IMR-90 (cell line): ENCODE results near the gene ATRNL1. TPM values are rescaled to one million over a fixed set of nuclear protein-coding genes. Genes with fewer than 3 reads are reported as not detected.

Experiments used
- ATAC-seq: fragments of 200-7000 bp; cut with Tn5 transposase; 2 replicates; pipeline ENCODE4 v1.9.1; 2020; ENCODE audit warnings: low read depth, mild to moderate bottlenecking, moderate library complexity
- BruUV-seq: library from RNA; stranded (reverse); fragments of 400-500 nt; replicated peaks from 2 replicates; lab custom pipeline; 2021; lab: Mats Ljungman, UMichigan
- CTCF ChIA-PET: fragments of 300-600 bp; formaldehyde crosslinking; extraction: SDS; loops from one replicate; lab custom pipeline; 2021; ENCODE audit warnings: antibody characterized with exemption; lab: Yijun Ruan, JAX
- POLR2A ChIA-PET: fragments of 300-600 bp; sonication (Branson Sonifier 250); formaldehyde crosslinking; loops from one replicate; lab custom pipeline; 2022; ENCODE audit warnings: antibody characterized with exemption; ENCODE audit not compliant: unreplicated experiment; lab: Charles Lee
- DNase-seq: peaks from one replicate; pipeline ENCODE4 v3.0.0; 2013
- H2AFZ ChIP-seq: replicated peaks from 2 replicates; pipeline ENCODE3; 2013; ENCODE audit warnings: low read length, mild to moderate bottlenecking; ENCODE audit not compliant: poor library complexity
- H2AK5ac ChIP-seq: 2 replicates; pipeline ENCODE4 v1.6.1; 2013; ENCODE audit warnings: low read depth, low read length, inconsistent platforms
- H2AK9ac ChIP-seq: replicated peaks from 2 replicates; pipeline ENCODE3; 2013; ENCODE audit warnings: mild to moderate bottlenecking, low read depth, low read length, moderate library complexity; ENCODE audit not compliant: poor library complexity
- H2BK120ac ChIP-seq: 2 replicates; pipeline ENCODE4 v1.6.1; 2013; ENCODE audit warnings: low read depth, low read length, inconsistent platforms
- H2BK15ac ChIP-seq: 3 replicates; pipeline ENCODE4 v1.6.1; 2013; ENCODE audit warnings: low read depth, low read length, inconsistent platforms
- H2BK20ac ChIP-seq: 2 replicates; pipeline ENCODE4 v1.6.1; 2013; ENCODE audit warnings: low read depth, mild to moderate bottlenecking, inconsistent platforms, low read length, moderate library complexity
- H2BK5ac ChIP-seq: 2 replicates; pipeline ENCODE4 v1.6.1; 2013; ENCODE audit warnings: mild to moderate bottlenecking, low read depth, low read length, inconsistent platforms; ENCODE audit not compliant: poor library complexity, severe bottlenecking
- H3K14ac ChIP-seq: replicated peaks from 2 replicates; pipeline ENCODE4 v1.6.1; 2013; ENCODE audit warnings: low read depth, low read length, inconsistent platforms
- H3K18ac ChIP-seq: 2 replicates; pipeline ENCODE4 v1.6.1; 2013; ENCODE audit warnings: low read depth, low read length, control low read depth
- H3K23ac ChIP-seq: 2 replicates; pipeline ENCODE4 v1.6.1; 2013; ENCODE audit warnings: low read depth, low read length, inconsistent platforms
- H3K27ac ChIP-seq: 2 replicates; pipeline ENCODE4 v1.5.1; 2013; ENCODE audit warnings: mild to moderate bottlenecking, control low read depth, low read length; ENCODE audit not compliant: insufficient read depth
- H3K27me3 ChIP-seq: 2 replicates; pipeline ENCODE4 v1.6.1; 2013; ENCODE audit warnings: low read length; ENCODE audit not compliant: control insufficient read depth, insufficient read depth
- H3K36me3 ChIP-seq: 2 replicates; pipeline ENCODE4 v1.6.1; 2013; ENCODE audit warnings: low read length, mixed read lengths; ENCODE audit not compliant: control insufficient read depth, insufficient read depth
- H3K4ac ChIP-seq: 2 replicates; pipeline ENCODE4 v1.6.1; 2013; ENCODE audit warnings: low read depth, low read length, inconsistent platforms
- H3K4me1 ChIP-seq: 2 replicates; pipeline ENCODE4 v1.6.1; 2013; ENCODE audit warnings: low read length, mixed read lengths; ENCODE audit not compliant: control insufficient read depth, insufficient read depth
- H3K4me2 ChIP-seq: 2 replicates; pipeline ENCODE4 v1.6.1; 2013; ENCODE audit warnings: low read depth, mild to moderate bottlenecking, control low read depth, low read length, moderate library complexity
- H3K4me3 ChIP-seq: 2 replicates; pipeline ENCODE4 v1.5.1; 2013; ENCODE audit warnings: low read depth, mild to moderate bottlenecking, control low read depth, low read length, moderate library complexity; ENCODE audit not compliant: insufficient read depth
- H3K56ac ChIP-seq: 2 replicates; pipeline ENCODE4 v1.6.1; 2013; ENCODE audit warnings: low read length, inconsistent platforms; ENCODE audit not compliant: insufficient read depth; ENCODE audit errors: extremely low read depth
- H3K79me1 ChIP-seq, 2 experiments: 2 replicates each; pipeline ENCODE4 v1.6.1; 2013; ENCODE audit warnings: low read length in 2 of 2, inconsistent platforms in 1 of 2, low read depth in 1 of 2
- H3K9ac ChIP-seq: 2 replicates; pipeline ENCODE4 v1.6.1; 2013; ENCODE audit warnings: low read depth, low read length, control low read depth
- H3K9me1 ChIP-seq: 2 replicates; pipeline ENCODE4 v1.6.1; 2013; ENCODE audit warnings: low read length, inconsistent platforms; ENCODE audit not compliant: insufficient read depth
- H3K9me3 ChIP-seq: 2 replicates; pipeline ENCODE4 v1.6.1; 2013; ENCODE audit warnings: low read length; ENCODE audit not compliant: control insufficient read depth, insufficient read depth
- H4K20me1 ChIP-seq: 2 replicates; pipeline ENCODE4 v1.6.1; 2013; ENCODE audit warnings: low read length, inconsistent platforms; ENCODE audit not compliant: insufficient read depth
- H4K5ac ChIP-seq: 2 replicates; pipeline ENCODE4 v1.6.1; 2013; ENCODE audit warnings: mild to moderate bottlenecking, low read depth, low read length, control low read depth
- H4K8ac ChIP-seq, 2 experiments: 2 replicates each; pipeline ENCODE4 v1.6.1; 2013; ENCODE audit warnings: low read depth in 2 of 2, low read length in 2 of 2, control low read depth in 1 of 2, inconsistent platforms in 1 of 2
- H4K91ac ChIP-seq: 2 replicates; pipeline ENCODE4 v1.6.1; 2013; ENCODE audit warnings: low read depth, low read length, inconsistent platforms; ENCODE audit not compliant: insufficient read depth
- FOS ChIP-seq: fragments of 150-350 bp; IDR thresholded peaks from 2 replicates; pipeline ENCODE4 v1.6.1; 2016; ENCODE audit warnings: low read depth, low read length
- MAZ ChIP-seq: IDR thresholded peaks from 2 replicates; pipeline ENCODE4 v1.6.1; 2012; ENCODE audit warnings: low read depth, mild to moderate bottlenecking, low read length, improper control_type of control experiment, moderate library complexity, borderline replicate concordance
- MXI1 ChIP-seq: IDR thresholded peaks from 2 replicates; pipeline ENCODE4 v1.6.1; 2012; ENCODE audit warnings: low read depth, mild to moderate bottlenecking, low read length, moderate library complexity, borderline replicate concordance
- POLR2A ChIP-seq: IDR thresholded peaks from 2 replicates; pipeline ENCODE4 v1.6.1; 2012; ENCODE audit warnings: mild to moderate bottlenecking, low read depth, low read length
- SMC3 ChIP-seq: fragments of 150-350 bp; IDR thresholded peaks from 2 replicates; pipeline ENCODE4 v1.6.1; 2016; ENCODE audit warnings: low read depth, mild to moderate bottlenecking, antibody characterized with exemption, low read length, moderate library complexity
- WGBS, 2 experiments: methylation state at CpG; one replicate each; pipeline versions ENCODE4 v1.1.5 to v1.1.7; 2013; ENCODE audit warnings: missing lambda C conversion rate in 2 of 2; ENCODE audit not compliant: insufficient read length in 1 of 2; ENCODE audit errors: extremely low coverage in 2 of 2; 5-methylcytosine and 5-hydroxymethylcytosine counted together
- dilution Hi-C: fragments of 300-500 bp; cut with HindIII; formaldehyde crosslinking; loops from one replicate; pipeline ENCODE4 v1.14.3; 2018; ENCODE audit warnings: low sequenced_read_pairs; ENCODE audit not compliant: unreplicated experiment
- in situ Hi-C: fragments of 300-500 bp; cut with MboI; formaldehyde crosslinking; loops from 3 replicates; pipeline ENCODE4 v1.14.3; 2019; ENCODE audit warnings: low sequenced_read_pairs, inconsistent platforms, mixed read lengths
- intact Hi-C: fragments of 100-400 bp; cut with micrococcal nuclease; formaldehyde crosslinking; loops from 2 replicates; pipeline ENCODE4 v1.10.0; 2022
- polyA plus RNA-seq, 3 experiments: library from polyadenylated mRNA; depleted of rRNA; stranded (reverse); fragments of >200 nt; gene quantifications; 2 replicates each; pipeline ENCODE4 v1.2.3, GENCODE V29; 2012; ENCODE audit warnings: low replicate concordance in 1 of 3
- total RNA-seq: library from RNA; depleted of rRNA; stranded (reverse); fragments of >200 nt; gene quantifications from 2 replicates; pipeline ENCODE4 v1.2.3, GENCODE V29; 2012

ATRNL1 gene
- total and polyA plus RNA-seq, 2 of the 4 experiments (the other 2 are of a cell fraction), result 0.18 to 0.19 TPM

DNA sequence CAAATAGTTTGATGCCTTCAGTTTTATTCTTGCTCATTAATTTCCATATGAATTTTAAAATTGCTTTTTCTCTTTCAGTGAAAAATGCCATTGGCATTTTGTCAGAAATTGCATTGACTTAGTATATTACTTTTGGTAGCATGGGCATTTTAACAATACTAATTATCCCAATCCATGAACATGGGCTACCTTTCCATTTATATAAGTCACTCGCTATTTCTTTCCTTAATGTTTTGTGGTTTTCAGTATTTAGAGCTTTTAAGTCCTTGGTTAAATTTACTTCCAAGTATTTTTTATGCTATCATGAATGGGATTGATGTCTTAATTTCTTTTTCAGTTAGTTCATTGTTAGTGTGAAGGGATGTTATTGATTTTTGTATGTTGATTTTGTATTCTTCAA is 297.4 kb downstream of the ATRNL1 start:
- intact Hi-C loops (no loop called here), in situ Hi-C loops (no loop called here), dilution Hi-C loops (no loop called here)
- H4K8ac ChIP-seq, result no peak overlapping the region
- no peaks in the 10 kb centered on the region for H3K27me3 ChIP-seq
- no peak overlapping the region for H3K18ac ChIP-seq
- no peak overlapping the region for H2BK15ac ChIP-seq
- no peak overlapping the region for H2AK5ac ChIP-seq
- no peak overlapping the region for H2BK5ac ChIP-seq
- H4K20me1 ChIP-seq, result no peaks in the 10 kb centered on the region
- H3K36me3 ChIP-seq, result no peaks in the 10 kb centered on the region
- DNase-seq (no peak), ATAC-seq (no peak)
- no peak overlapping the region for H2BK120ac ChIP-seq
- H3K14ac ChIP-seq, result no peak overlapping the region
- BruUV-seq, result no TSS peak
- H2AK9ac ChIP-seq, result no peak overlapping the region
- no peak overlapping the region for H3K9ac ChIP-seq
- H3K56ac ChIP-seq, result no peak overlapping the region
- ChIA-PET CTCF (no interaction called here), POLR2A (no interaction called here)
- H4K5ac ChIP-seq, result no peak overlapping the region
- H2AFZ ChIP-seq, result no peak overlapping the region
- H4K91ac ChIP-seq, result no peak overlapping the region
- no peak overlapping the region for H3K4me3 ChIP-seq
- H3K4me1 ChIP-seq, result no peaks in the 10 kb centered on the region
- no CpG with 5 or more reads among the region's 1 CpG for WGBS, 2 experiments
- no peaks in the 10 kb centered on the region for H3K79me1 ChIP-seq
- no peak overlapping the region for H3K4me2 ChIP-seq
- H3K9me1 ChIP-seq, result no peaks in the 10 kb centered on the region
- no peak for TF ChIP-seq MAZ
- no peak for TF ChIP-seq SMC3
- no peak for TF ChIP-seq POLR2A
- no peak for TF ChIP-seq MXI1
- no peak for TF ChIP-seq FOS
- no peak overlapping the region for H3K27ac ChIP-seq
- no peak overlapping the region for H3K23ac ChIP-seq
- no peak overlapping the region for H2BK20ac ChIP-seq
- no peak overlapping the region for H3K4ac ChIP-seq
- no peaks in the 10 kb centered on the region for H3K9me3 ChIP-seq
